ENCODE measurements around the gene NR1D1.

DNA sequence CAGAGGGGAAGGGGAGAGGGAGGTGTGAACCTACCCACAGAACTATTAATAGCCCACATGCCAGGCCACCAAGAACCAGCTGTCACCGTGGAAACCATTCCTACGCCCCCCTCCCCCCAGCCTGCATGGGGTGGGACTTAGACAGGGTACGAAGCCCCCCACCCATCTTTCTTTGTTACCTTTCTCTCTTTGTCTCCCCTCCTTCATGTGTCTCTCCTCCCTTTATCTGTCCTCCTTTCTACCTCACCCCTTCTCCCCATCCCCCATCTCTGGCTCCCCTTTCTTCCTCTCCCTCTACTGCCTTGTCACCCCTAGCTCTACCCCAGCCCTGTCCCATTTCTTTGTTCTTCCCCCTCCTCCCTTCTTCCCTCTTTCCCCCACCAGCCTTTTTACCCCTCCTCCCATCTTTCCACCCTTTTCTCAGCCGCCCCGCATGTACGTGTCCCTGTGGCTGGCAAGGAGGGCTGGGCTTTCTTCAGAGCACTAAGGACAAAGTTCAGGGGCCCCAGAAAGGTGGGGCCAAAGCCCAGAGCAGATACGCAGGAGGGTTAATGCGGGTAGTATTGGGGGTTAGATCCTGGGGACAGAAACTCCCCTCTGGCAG, 29.6 kb downstream of the NR1D1 start:
- TF ChIP-seq, protein P1, sequence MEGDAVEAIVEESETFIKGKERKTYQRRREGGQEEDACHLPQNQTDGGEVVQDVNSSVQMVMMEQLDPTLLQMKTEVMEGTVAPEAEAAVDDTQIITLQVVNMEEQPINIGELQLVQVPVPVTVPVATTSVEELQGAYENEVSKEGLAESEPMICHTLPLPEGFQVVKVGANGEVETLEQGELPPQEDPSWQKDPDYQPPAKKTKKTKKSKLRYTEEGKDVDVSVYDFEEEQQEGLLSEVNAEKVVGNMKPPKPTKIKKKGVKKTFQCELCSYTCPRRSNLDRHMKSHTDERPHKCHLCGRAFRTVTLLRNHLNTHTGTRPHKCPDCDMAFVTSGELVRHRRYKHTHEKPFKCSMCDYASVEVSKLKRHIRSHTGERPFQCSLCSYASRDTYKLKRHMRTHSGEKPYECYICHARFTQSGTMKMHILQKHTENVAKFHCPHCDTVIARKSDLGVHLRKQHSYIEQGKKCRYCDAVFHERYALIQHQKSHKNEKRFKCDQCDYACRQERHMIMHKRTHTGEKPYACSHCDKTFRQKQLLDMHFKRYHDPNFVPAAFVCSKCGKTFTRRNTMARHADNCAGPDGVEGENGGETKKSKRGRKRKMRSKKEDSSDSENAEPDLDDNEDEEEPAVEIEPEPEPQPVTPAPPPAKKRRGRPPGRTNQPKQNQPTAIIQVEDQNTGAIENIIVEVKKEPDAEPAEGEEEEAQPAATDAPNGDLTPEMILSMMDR (optimal IDR thresholded peaks at IDR 0.05 in 1 of 3, IDR thresholded peaks at IDR 0.05 in 1 of 3, conservative IDR thresholded peaks at IDR 0.05 in 1 of 3; ENCODE audit: extremely low read depth in 1 of 3, insufficient read depth in 2 of 3, low read length in 3 of 3), result no peak
- no peak for TF ChIP-seq EZH2 (IDR thresholded peaks at IDR 0.05; ENCODE audit: low read length)
